ENCODE measurements around the gene GVQW3. TPM values are rescaled to one million over a fixed set of nuclear protein-coding genes. Genes with fewer than 3 reads are reported as not detected.

Gene GVQW3
- total RNA-seq, 4 donors from 2014 or later, result 2.8 to 7.2 (median 3.4) TPM

DNA sequence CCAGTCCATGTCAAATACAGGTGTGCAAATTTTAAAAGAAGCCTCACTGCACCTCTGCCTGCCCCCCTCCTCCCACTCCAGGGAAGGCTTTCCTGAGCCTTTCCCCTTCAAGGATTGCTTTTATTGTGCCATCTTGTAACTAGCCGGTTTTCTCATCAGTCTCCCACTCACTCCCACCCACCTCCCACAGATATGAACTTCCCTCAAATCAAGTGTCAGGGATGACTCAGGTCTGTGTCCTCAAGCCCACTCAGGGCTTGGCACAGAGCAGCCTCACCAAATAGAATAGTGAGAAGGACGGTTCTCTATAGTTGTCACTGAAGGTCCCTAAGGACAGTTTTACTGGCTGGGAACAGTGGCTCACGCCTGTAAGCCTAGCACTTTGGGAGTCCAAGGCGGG is 43.2 kb upstream of the GVQW3 start:
- Histone ChIP-seq H3K27me3 (no peaks in the 10 kb centered on the region), H3K4me3 (replicated peaks in 1 of 3) (no peak overlapping the region), H3K4me1 (no peaks in the 10 kb centered on the region), H3K9me3 (no peaks in the 10 kb centered on the region), H3K36me3 (no peaks in the 10 kb centered on the region), H3K27ac (no peak overlapping the region)
- WGBS, 2 donors, result 79 to 88% methylated on average over 4 of the region's 4 CpGs
- intact Hi-C loops (cut with DNase I), result no loop called here
- no peak for DNase-seq
- TF ChIP-seq, protein P1, sequence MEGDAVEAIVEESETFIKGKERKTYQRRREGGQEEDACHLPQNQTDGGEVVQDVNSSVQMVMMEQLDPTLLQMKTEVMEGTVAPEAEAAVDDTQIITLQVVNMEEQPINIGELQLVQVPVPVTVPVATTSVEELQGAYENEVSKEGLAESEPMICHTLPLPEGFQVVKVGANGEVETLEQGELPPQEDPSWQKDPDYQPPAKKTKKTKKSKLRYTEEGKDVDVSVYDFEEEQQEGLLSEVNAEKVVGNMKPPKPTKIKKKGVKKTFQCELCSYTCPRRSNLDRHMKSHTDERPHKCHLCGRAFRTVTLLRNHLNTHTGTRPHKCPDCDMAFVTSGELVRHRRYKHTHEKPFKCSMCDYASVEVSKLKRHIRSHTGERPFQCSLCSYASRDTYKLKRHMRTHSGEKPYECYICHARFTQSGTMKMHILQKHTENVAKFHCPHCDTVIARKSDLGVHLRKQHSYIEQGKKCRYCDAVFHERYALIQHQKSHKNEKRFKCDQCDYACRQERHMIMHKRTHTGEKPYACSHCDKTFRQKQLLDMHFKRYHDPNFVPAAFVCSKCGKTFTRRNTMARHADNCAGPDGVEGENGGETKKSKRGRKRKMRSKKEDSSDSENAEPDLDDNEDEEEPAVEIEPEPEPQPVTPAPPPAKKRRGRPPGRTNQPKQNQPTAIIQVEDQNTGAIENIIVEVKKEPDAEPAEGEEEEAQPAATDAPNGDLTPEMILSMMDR (IDR thresholded peaks at IDR 0.05), result no peak
- TF ChIP-seq POLR2A (IDR thresholded peaks at IDR 0.05), result no peak

DNA sequence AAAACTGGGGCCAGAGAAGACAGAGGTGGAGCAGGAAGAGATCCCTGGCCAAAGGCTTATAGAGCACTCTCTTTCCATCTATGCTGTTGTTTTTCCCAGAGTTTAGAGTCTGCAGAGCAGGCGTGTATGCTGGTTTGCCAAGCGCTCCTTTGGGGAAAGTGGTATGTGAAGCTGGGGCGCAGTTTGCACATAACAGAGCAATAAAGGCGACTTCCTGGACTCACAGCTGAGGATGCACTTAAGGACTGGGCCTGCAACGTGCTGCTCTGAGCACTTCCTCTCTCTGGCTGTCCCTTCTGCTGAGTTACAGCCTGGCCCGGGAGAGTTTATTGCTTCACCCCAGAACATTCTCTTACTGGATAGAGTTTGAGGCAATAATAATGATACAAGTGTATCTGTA is 41.9 kb upstream of the GVQW3 start:
- WGBS, 2 donors, result 51 to 59% methylated on average over 6 of the region's 6 CpGs
- H3K36me3 ChIP-seq, result no peaks in the 10 kb centered on the region
- no peaks in the 10 kb centered on the region for H3K27me3 ChIP-seq
- intact Hi-C loops (cut with DNase I), result no loop called here
- no peaks in the 10 kb centered on the region for H3K9me3 ChIP-seq
- no peak overlapping the region for H3K4me3 ChIP-seq (replicated peaks in 1 of 3)
- TF ChIP-seq, protein P1 (IDR thresholded peaks at IDR 0.05), result no peak
- TF ChIP-seq POLR2A (IDR thresholded peaks at IDR 0.05), result no peak
- DNase-seq, result peak; percentile 11 to 16
- no peak overlapping the region for H3K27ac ChIP-seq
- no peaks in the 10 kb centered on the region for H3K4me1 ChIP-seq

DNA sequence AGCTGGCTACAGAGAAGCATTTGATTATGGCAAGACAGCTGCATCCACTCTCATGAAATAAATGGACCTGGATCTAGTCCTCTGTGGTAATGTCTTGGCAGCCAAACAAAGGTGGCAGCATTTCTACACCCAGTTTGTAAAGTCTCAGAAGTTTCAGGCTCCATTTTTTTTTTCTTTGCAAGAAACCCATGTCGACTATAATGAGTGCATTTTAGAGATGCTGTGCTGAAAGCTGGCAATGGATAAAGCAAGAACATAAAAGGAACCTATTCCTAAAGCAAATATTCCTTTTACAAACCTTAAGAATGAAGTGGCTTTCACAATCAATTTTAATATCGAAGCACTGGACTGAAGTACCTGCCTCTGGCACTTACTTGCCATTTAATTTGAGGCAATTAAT is 33.7 kb upstream of the GVQW3 start:
- 65 to 66% methylated on average over 2 of the region's 2 CpGs for WGBS, 2 donors
- Histone ChIP-seq H3K27ac (no peak overlapping the region), H3K27me3 (no peaks in the 10 kb centered on the region), H3K9me3 (no peaks in the 10 kb centered on the region), H3K4me3 (replicated peaks in 1 of 3) (no peak overlapping the region), H3K4me1 (no peaks in the 10 kb centered on the region), H3K36me3 (peaks cover 0 to 2% of the 10 kb centered on the region in 2 donors)
- DNase-seq, result no peak
- intact Hi-C loops (cut with DNase I), result no loop called here
- TF ChIP-seq POLR2A (IDR thresholded peaks at IDR 0.05), result no peak
- TF ChIP-seq, protein P1 (IDR thresholded peaks at IDR 0.05), result no peak

DNA sequence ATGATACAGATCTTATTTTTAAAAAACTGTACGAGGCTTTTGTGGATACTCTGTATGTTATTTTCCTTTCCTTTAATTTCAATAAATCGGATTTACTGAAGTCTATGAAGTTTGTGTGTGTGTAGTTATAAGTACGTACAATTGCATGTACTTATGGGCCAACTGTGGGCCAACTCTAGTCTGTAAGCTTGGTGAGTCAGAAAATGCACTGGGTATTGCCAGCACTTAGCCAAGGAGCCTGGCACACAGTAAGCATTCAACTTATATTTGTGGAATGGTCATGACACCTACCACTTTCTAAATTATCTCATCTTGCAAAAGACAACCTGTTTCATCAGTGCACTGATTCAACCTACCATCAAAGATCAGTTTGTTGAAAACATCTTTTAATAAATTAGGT is 32.8 kb upstream of the GVQW3 start:
- DNase-seq, result no peak
- Histone ChIP-seq H3K4me3 (replicated peaks in 1 of 3) (no peak overlapping the region), H3K9me3 (no peaks in the 10 kb centered on the region), H3K27me3 (no peaks in the 10 kb centered on the region), H3K27ac (no peak overlapping the region), H3K4me1 (no peaks in the 10 kb centered on the region), H3K36me3 (peaks cover 0 to 2% of the 10 kb centered on the region in 2 donors)
- WGBS, 2 donors, result 98% methylated on average over 3 of the region's 3 CpGs
- TF ChIP-seq, protein P1 (IDR thresholded peaks at IDR 0.05), result no peak
- TF ChIP-seq POLR2A (IDR thresholded peaks at IDR 0.05), result no peak
- intact Hi-C loops (cut with DNase I), result no loop called here

DNA sequence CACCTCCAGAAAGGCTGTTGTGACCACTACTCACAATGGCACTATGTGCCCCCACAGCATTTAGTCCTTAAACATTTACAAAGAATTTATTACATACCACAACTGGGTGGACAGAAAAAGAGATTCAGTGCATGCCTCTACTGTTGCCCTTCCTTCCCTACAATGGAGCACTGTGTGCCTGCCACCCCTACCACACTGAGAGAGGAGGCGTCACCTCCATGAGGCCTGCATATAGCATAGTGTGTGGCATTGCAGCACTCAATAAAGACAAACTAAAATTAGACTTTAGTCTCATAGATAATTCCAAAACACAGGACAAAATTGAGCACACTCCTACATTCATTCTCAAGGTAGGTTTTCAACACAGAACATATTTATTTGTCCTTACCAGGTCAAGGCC is 26.0 kb upstream of the GVQW3 start:
- no peak overlapping the region for H3K27ac ChIP-seq
- DNase-seq, result no peak
- intact Hi-C loops (cut with DNase I), result no loop called here
- WGBS, 2 donors, result 95 to 100% methylated on average over 1 of the region's 1 CpG
- TF ChIP-seq, protein P1 (IDR thresholded peaks at IDR 0.05), result no peak
- TF ChIP-seq POLR2A (IDR thresholded peaks at IDR 0.05), result no peak
- peaks cover 4 to 16% of the 10 kb centered on the region in 2 donors for H3K36me3 ChIP-seq
- no peaks in the 10 kb centered on the region for H3K9me3 ChIP-seq
- no peaks in the 10 kb centered on the region for H3K4me1 ChIP-seq
- H3K4me3 ChIP-seq (replicated peaks in 1 of 3), result no peak overlapping the region
- no peaks in the 10 kb centered on the region for H3K27me3 ChIP-seq

All from thyroid gland (tissue), 4 donors.